HepG2 (cell line): ENCODE data around the gene EID1. TPM values are rescaled to one million over a fixed set of nuclear protein-coding genes. Genes with fewer than 3 reads are reported as not detected.

Source experiments
- ATAC-seq: fragments of 200-7000 bp; cut with Tn5 transposase; 3 replicates; pipeline ENCODE4 v1.9.1; 2020; ENCODE audit warnings: mild to moderate bottlenecking, moderate library complexity
- BruUV-seq: library from RNA; stranded (reverse); fragments of 400-500 nt; replicated peaks from 2 replicates; lab custom pipeline; 2021; lab: Mats Ljungman, UMichigan
- CTCF ChIA-PET: fragments of 300-600 bp; formaldehyde crosslinking; extraction: SDS; loops from one replicate; lab custom pipeline; 2021; ENCODE audit warnings: low total read pairs, inconsistent platforms, low intra/inter-chr PET ratio; lab: Yijun Ruan, JAX
- POLR2A ChIA-PET: fragments of 350-600 bp; sonication (Branson Sonifier 250); formaldehyde crosslinking; loops from one replicate; lab custom pipeline; 2020; ENCODE audit warnings: antibody characterized with exemption, inconsistent platforms; lab: Yijun Ruan, JAX
- DNase-seq: peaks from one replicate; pipeline ENCODE4 v3.0.0-alpha.2; 2015; ENCODE audit warnings: low spot score
- FAIRE-seq: peaks from 3 replicates; lab custom pipeline; 2011; peaks lifted over from hg19 to GRCh38; lab: Jason Lieb, UNC
- H2AFZ ChIP-seq: one replicate; pipeline ENCODE4 v1.6.1; 2011; ENCODE audit warnings: low read length, inconsistent platforms
- H3K27ac ChIP-seq: fragments of 300-600 bp; 3 replicates; pipeline ENCODE4 v1.8.0; 2011; ENCODE audit warnings: mixed run types, mild to moderate bottlenecking, mixed read lengths, low read length, inconsistent platforms; ENCODE audit not compliant: insufficient read depth; ENCODE audit errors: extremely low read length
- H3K27me3 ChIP-seq, 2 experiments: fragments of 200-600 bp in 1 of 2; 2 replicates in 1 of 2; 3 replicates in 1 of 2; pipeline versions ENCODE4 v1.6.0 to v1.8.0; 2011; ENCODE audit warnings: low read length in 2 of 2, mild to moderate bottlenecking in 2 of 2, moderate library complexity in 2 of 2, inconsistent platforms in 1 of 2; ENCODE audit not compliant: insufficient read depth in 2 of 2, control insufficient read depth in 1 of 2
- H3K36me3 ChIP-seq, 2 experiments: fragments of 200-600 bp in 1 of 2; replicated peaks in 1 of 2; 2 replicates in 1 of 2; 3 replicates in 1 of 2; pipeline versions ENCODE4 v1.5.1 to v1.8.0; 2011; ENCODE audit warnings: low read length in 2 of 2, inconsistent platforms in 1 of 2; ENCODE audit not compliant: insufficient read depth in 2 of 2, control insufficient read depth in 1 of 2
- H3K4me1 ChIP-seq: 2 replicates; pipeline ENCODE4 v1.5.1; 2012; ENCODE audit warnings: low read length, inconsistent platforms; ENCODE audit not compliant: insufficient read depth
- H3K4me2 ChIP-seq: 2 replicates; pipeline ENCODE4 v1.6.0; 2011; ENCODE audit warnings: low read depth, low read length, inconsistent platforms
- H3K4me3 ChIP-seq, 3 experiments: fragments of 200-600 bp in 1 of 3; sonication (generic), shearing (Covaris generic) in 1 of 3; replicated peaks in 1 of 3; 2 replicates each; pipeline ENCODE4 v1.5.1; 2011 to 2016; ENCODE audit warnings: low read length in 3 of 3, inconsistent platforms in 2 of 3, low read depth in 2 of 3, mild to moderate bottlenecking in 2 of 3, control low read depth in 1 of 3, mixed read lengths in 1 of 3; ENCODE audit not compliant: insufficient read depth in 1 of 3
- H3K79me2 ChIP-seq: one replicate; pipeline ENCODE4 v1.6.1; 2011; ENCODE audit warnings: low read length, inconsistent platforms; ENCODE audit not compliant: insufficient read depth
- H3K9ac ChIP-seq: 2 replicates; pipeline ENCODE4 v1.6.0; 2011; ENCODE audit warnings: mild to moderate bottlenecking, low read depth, low read length, inconsistent platforms; ENCODE audit not compliant: insufficient read depth
- H3K9me3 ChIP-seq: 2 replicates; pipeline ENCODE4 v1.5.1; 2012; ENCODE audit warnings: mild to moderate bottlenecking, low read length
- H4K20me1 ChIP-seq: 2 replicates; pipeline ENCODE4 v1.6.0; 2011; ENCODE audit warnings: inconsistent platforms, mild to moderate bottlenecking, low read length, moderate library complexity; ENCODE audit not compliant: insufficient read depth
- DPF2 ChIP-seq: sonication (generic); formaldehyde crosslinking; IDR thresholded peaks from 2 replicates; pipeline ENCODE4 v1.4.0; 2020; ENCODE audit warnings: mild to moderate bottlenecking, low read depth, missing genetic modification reagents, borderline replicate concordance
- SP140L ChIP-seq: sonication (generic); formaldehyde crosslinking; IDR thresholded peaks from 2 replicates; pipeline ENCODE4 v1.4.0; 2020; ENCODE audit warnings: missing genetic modification reagents, borderline replicate concordance
- WGBS: methylation state at CpG from one replicate; pipeline ENCODE4 v1.1.6; 2017; ENCODE audit warnings: low lambda C conversion rate; 5-methylcytosine and 5-hydroxymethylcytosine counted together
- in situ Hi-C: cut with HindIII; loops from 2 replicates; pipeline ENCODE4 v1.10.0; 2017; ENCODE audit warnings: low pct_unique_long_range_greater_than_20kb; ENCODE audit not compliant: extremely low pct_ligation_motif_present
- intact Hi-C: fragments of 100-400 bp; cut with micrococcal nuclease; formaldehyde crosslinking; loops from one replicate; pipeline ENCODE4 v1.10.0; 2022; ENCODE audit not compliant: unreplicated experiment
- polyA plus RNA-seq, 8 experiments: library from polyadenylated mRNA; depleted of rRNA in 3 of 8; stranded (reverse) in 7 of 8; unstranded in 1 of 8; fragments of >200 nt; fragmentation: Illumina TruSeq in 4 of 8; extraction: Trizol in 4 of 8; gene quantifications; 2 replicates each; pipeline versions ENCODE4 v1.2.1 to v1.2.3, GENCODE V29; 2011 to 2016; ENCODE audit warnings: low read depth in 4 of 8, missing spikeins in 1 of 8, mixed read lengths in 1 of 8; ENCODE audit not compliant: insufficient read depth in 1 of 8
- total RNA-seq, 5 experiments: library from RNA; depleted of rRNA; stranded (reverse); fragments of >200 nt; fragmentation: Illumina TruSeq; extraction: Trizol; gene quantifications; 2 replicates each; pipeline ENCODE4 v1.2.3, GENCODE V29; 2016; ENCODE audit warnings: low read depth in 1 of 5
- TF ChIP-seq, protein P1 (sequence below): IDR thresholded peaks from 2 replicates; pipeline ENCODE4 v1.6.1; 2016; ENCODE audit warnings: mild to moderate bottlenecking
- TF ChIP-seq, protein P2 (sequence below): sonication (generic); formaldehyde crosslinking; IDR thresholded peaks from 2 replicates; pipeline ENCODE4 v1.5.0; 2020; ENCODE audit warnings: mild to moderate bottlenecking, missing genetic modification reagents, borderline replicate concordance
- TF ChIP-seq, protein P3 (sequence below): sonication (generic); formaldehyde crosslinking; IDR thresholded peaks from 2 replicates; pipeline ENCODE4 v1.8.0; 2022; ENCODE audit warnings: missing genetic modification reagents, mild to moderate bottlenecking, moderate library complexity, borderline replicate concordance

The EID1 gene
- total and polyA plus RNA-seq, 2 of the 13 experiments (the other 11 are each of a cell fraction or from before 2014, with no cell fraction given) = 2.2 to 5.4 TPM

DNA sequence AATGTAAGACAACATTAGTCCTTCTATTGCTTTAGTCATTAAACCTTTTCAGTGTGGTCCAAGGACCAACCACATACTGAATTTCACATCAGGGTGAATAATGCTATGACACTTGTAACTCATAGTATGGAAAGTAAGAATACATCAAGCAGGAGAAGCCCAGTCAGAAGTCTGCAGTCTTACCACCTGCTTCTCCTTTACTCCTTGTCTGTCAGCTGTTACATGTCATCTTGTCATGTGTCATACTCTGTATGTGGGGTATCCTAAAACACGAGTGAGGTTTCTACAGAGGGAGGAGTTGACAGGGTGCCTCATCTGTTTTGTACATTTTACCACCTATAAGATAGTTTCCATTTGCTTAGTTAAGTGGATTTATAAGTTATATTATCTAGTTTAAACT, 32.8 kb upstream of the EID1 start:
- WGBS = 0% methylated on average over 1 of the region's 1 CpG
- FAIRE-seq (no peak), DNase-seq (no peak), ATAC-seq (no peak)
- Histone ChIP-seq H3K4me3 (no peak overlapping the region), H3K79me2 (no peaks in the 10 kb centered on the region), H3K9me3 (no peaks in the 10 kb centered on the region), H3K4me1 (no peaks in the 10 kb centered on the region), H3K27me3 (no peaks in the 10 kb centered on the region; a peak in 1 of 5 replicates), H2AFZ (no peak overlapping the region), H3K4me2 (no peak overlapping the region), H4K20me1 (no peaks in the 10 kb centered on the region), H3K27ac (no peak overlapping the region), H3K9ac (no peak overlapping the region), H3K36me3 (no peaks in the 10 kb centered on the region)
- in situ Hi-C loops = loop anchor here (25.0 kb wide), 1 partner anchor 483 kb away; no protein-coding TSS in a partner anchor
- intact Hi-C loops = no loop called here
- POLR2A ChIA-PET = no interaction called here
- CTCF ChIA-PET = no interaction called here
- BruUV-seq = no TSS peak
- TF ChIP-seq, protein P1, sequence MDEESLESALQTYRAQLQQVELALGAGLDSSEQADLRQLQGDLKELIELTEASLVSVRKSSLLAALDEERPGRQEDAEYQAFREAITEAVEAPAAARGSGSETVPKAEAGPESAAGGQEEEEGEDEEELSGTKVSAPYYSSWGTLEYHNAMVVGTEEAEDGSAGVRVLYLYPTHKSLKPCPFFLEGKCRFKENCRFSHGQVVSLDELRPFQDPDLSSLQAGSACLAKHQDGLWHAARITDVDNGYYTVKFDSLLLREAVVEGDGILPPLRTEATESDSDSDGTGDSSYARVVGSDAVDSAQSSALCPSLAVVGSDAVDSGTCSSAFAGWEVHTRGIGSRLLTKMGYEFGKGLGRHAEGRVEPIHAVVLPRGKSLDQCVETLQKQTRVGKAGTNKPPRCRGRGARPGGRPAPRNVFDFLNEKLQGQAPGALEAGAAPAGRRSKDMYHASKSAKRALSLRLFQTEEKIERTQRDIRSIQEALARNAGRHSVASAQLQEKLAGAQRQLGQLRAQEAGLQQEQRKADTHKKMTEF = no peak
- TF ChIP-seq DPF2 (no peak), SP140L (CRISPR knock-in tag) (no peak)
- TF ChIP-seq, protein P2, sequence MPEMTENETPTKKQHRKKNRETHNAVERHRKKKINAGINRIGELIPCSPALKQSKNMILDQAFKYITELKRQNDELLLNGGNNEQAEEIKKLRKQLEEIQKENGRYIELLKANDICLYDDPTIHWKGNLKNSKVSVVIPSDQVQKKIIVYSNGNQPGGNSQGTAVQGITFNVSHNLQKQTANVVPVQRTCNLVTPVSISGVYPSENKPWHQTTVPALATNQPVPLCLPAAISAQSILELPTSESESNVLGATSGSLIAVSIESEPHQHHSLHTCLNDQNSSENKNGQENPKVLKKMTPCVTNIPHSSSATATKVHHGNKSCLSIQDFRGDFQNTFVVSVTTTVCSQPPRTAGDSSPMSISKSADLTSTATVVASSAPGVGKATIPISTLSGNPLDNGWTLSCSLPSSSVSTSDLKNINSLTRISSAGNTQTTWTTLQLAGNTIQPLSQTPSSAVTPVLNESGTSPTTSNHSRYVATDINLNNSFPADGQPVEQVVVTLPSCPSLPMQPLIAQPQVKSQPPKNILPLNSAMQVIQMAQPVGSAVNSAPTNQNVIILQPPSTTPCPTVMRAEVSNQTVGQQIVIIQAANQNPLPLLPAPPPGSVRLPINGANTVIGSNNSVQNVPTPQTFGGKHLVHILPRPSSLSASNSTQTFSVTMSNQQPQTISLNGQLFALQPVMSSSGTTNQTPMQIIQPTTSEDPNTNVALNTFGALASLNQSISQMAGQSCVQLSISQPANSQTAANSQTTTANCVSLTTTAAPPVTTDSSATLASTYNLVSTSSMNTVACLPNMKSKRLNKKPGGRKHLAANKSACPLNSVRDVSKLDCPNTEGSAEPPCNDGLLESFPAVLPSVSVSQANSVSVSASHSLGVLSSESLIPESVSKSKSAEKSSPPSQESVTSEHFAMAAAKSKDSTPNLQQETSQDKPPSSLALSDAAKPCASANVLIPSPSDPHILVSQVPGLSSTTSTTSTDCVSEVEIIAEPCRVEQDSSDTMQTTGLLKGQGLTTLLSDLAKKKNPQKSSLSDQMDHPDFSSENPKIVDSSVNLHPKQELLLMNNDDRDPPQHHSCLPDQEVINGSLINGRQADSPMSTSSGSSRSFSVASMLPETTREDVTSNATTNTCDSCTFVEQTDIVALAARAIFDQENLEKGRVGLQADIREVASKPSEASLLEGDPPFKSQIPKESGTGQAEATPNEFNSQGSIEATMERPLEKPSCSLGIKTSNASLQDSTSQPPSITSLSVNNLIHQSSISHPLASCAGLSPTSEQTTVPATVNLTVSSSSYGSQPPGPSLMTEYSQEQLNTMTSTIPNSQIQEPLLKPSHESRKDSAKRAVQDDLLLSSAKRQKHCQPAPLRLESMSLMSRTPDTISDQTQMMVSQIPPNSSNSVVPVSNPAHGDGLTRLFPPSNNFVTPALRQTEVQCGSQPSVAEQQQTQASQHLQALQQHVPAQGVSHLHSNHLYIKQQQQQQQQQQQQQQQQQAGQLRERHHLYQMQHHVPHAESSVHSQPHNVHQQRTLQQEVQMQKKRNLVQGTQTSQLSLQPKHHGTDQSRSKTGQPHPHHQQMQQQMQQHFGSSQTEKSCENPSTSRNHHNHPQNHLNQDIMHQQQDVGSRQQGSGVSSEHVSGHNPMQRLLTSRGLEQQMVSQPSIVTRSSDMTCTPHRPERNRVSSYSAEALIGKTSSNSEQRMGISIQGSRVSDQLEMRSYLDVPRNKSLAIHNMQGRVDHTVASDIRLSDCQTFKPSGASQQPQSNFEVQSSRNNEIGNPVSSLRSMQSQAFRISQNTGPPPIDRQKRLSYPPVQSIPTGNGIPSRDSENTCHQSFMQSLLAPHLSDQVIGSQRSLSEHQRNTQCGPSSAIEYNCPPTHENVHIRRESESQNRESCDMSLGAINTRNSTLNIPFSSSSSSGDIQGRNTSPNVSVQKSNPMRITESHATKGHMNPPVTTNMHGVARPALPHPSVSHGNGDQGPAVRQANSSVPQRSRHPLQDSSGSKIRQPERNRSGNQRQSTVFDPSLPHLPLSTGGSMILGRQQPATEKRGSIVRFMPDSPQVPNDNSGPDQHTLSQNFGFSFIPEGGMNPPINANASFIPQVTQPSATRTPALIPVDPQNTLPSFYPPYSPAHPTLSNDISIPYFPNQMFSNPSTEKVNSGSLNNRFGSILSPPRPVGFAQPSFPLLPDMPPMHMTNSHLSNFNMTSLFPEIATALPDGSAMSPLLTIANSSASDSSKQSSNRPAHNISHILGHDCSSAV (CRISPR knock-in tag) = no peak
- TF ChIP-seq, protein P3, sequence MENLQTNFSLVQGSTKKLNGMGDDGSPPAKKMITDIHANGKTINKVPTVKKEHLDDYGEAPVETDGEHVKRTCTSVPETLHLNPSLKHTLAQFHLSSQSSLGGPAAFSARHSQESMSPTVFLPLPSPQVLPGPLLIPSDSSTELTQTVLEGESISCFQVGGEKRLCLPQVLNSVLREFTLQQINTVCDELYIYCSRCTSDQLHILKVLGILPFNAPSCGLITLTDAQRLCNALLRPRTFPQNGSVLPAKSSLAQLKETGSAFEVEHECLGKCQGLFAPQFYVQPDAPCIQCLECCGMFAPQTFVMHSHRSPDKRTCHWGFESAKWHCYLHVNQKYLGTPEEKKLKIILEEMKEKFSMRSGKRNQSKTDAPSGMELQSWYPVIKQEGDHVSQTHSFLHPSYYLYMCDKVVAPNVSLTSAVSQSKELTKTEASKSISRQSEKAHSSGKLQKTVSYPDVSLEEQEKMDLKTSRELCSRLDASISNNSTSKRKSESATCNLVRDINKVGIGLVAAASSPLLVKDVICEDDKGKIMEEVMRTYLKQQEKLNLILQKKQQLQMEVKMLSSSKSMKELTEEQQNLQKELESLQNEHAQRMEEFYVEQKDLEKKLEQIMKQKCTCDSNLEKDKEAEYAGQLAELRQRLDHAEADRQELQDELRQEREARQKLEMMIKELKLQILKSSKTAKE (CRISPR knock-in tag) = no peak
